GM21447 (cell line): ENCODE data around the gene GRIK1.
"Not testable (repeated sequence)": the region's sequence is repeated elsewhere in the genome, so short reads cannot be mapped to it uniquely, and the experiment has no call there.

ENCODE experiments used
- ATAC-seq: cut with Tn5 transposase; IDR thresholded peaks from one replicate; pipeline ENCODE4 v1.9.1; 2021; ENCODE audit not compliant: unreplicated experiment

GRIK1 gene

DNA sequence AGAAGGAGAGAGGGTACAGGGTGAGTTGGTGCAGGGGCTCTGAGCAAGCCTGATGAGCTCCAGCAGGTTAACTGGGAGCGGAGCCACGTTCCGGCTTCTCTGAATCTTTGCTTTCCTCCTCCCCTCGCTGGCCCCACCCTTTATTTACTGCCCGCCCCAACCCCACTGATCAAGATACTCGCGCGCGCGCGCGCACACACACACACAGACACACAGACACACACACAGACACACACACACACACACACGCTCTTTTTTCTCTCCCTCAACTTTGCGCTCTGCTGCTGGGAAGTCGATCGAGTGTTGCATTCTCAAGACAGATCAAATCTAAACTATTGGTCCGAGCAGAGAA is at the start of gene GRIK1:
Gene GRIK1 (minus strand): TSS at position 73 of the 352 bp plus-strand sequence.
- no peak for ATAC-seq

DNA sequence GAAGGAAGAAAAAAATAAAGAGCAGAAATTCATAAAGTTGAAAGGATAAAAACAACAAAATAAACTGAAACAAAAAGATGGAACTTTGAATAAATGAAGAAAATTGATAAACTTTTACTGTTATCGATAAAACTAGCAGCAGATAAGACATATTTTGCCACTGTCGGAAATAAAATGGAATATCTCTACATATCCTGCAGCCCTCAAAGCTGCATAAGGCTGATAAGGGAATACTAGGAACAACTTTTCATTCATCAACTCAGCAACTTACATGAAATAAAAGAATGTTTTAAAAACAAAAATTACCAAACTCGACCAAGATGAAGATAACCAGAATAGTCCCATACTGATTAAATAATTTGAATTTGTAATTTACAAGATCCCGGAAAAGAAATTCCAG is 48.0 kb upstream of the GRIK1 start:
- ATAC-seq: no peak

DNA sequence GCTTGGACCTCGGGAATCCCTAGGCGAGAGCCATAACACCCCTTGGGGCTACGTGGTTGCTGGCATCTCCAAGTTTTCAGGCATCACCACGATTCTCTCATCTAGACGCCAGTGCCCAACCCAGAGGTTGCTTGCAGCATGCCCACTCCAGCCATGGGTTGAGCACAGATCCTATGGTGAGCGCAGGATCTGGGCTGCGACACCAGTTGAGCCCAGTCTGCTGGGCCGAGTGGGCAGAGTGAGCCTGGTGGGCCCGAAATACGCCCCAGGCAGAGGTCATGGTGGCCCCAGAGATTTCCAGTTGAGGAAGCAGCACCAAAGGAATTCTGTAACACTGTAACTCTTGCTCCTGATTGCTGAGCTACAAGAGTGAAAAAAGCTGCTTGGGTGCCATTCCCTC is 46.1 kb upstream of the GRIK1 start:
- ATAC-seq: no peak

DNA sequence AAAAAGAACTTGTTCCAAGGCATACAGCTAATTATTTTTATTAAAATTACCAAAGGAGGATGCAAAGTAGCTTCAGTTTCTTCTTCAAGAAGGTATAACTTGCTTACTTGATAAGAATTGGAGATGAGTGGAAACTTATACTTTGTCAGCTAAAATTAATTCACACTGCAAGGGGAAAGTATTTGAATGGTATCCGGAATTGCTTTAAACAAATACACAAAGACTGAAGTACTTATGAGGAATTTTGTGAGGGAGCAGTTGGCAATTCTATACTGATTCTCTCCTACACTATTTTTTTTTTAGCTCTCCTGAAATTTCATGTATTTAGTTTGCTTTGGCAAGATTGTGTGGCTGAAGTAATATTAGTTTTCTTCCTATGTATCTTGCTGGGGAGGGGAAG is 39.2 kb upstream of the GRIK1 start:
- no peak for ATAC-seq

DNA sequence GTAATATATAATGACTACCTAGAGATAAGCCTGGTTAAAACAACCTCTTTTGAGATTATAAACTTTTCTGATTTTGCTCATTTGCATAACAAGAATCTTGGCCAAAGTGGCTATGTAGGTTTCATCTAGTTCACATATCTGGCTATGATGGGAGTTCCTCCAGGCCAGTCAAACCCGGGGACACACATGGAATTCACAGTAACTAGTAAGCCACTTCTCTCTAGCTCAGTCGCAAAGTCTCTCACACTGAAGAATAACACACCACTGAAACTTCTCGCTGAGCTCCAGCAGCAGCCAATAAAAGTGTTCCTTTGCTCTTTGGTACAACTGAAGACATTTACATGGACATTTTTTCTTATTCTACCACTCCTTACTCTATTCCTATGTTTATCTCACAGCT is 36.0 kb upstream of the GRIK1 start:
- no peak for ATAC-seq

DNA sequence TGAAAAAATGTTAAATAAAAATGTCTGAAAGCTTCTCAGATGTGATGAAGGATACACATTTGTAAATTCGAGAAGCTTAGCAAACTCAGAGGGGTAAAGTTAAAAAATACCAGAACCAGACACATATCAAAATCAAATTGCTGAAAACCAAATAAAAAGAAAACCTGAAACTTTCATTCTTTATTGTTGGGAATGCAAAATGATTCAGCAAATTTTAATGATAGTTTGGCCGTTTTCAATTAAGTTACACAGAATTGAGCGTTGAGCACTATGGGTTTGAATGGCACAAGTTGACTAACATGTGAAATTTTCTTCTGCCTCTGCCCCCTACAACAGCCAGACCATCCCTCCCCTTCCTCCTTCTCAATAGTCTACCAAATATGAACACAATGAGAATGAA is 33.5 kb upstream of the GRIK1 start:
- no peak for ATAC-seq

DNA sequence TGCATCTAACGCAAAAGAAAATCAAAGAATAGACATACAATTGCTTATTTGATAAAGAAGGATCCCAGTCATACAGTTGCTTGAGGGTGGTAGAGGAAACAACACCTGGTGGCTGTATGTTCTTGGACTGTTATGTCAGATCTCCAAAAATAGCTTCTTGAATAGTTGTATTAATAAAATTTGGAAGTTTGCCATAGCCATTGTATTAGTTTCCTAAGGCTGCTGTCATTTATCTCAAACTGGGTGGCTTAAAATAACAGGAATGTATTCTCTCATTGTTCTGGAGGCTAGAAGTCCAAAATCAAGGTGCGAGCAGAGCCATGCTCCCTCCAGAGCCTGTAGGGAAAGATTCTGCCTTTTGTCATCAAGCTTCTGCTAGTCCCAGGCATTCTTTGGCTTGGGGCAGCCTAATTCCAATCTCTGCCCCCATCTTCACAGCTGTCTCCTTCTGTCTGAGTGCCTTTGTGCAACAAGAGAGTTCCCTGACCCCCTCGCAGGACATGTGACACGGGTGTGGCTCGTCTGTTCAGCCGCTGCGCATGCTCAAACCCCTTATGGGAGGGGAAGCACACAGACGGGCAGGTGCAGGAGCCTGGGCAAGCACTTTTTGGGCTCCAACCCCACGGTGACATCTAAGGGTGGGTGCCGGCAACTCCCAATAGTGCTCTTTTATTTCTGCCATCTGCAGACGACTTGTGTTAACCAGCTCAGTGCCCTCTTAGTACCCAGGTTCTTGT is 21.7 kb upstream of the GRIK1 start:
- no peak for ATAC-seq

DNA sequence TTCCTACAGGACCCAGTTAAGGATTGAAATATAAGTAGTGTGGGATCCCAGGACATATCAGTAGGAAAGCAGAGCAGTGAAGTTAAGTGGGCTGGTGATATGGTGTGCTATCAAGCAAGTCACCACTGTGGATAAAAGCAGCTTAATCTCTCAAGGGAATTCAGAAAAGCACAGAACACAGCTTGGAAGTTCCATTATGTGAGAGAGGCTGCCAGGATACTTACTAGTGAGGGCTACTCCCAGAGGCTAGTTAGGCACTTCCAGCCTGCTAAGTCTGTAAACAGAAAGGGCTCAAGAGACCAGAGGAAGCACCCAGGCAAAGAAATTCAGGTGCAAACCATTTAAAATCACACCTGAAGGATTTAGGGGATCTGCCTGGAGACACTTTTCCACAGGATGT is 18.8 kb upstream of the GRIK1 start:
- no peak for ATAC-seq

DNA sequence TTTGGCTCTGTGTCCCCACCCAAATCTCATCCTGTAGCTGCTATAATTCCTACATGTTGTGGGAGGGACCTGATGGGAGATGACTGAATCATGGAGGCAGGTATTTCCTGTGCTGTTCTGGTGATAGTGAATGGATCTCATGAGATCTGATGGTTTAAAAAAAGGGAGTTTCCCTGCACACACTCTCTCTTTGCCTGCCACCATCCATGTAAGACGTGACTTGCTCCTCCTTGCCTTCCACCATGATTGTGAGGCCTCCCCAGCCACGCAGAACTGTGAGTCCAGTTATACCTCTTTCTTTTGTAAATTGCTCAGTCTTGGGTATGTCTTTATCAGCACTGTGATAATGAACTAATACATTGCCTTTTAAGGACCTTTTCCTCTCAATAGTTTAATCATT is 18.2 kb upstream of the GRIK1 start:
- not testable (repeated sequence) for ATAC-seq

DNA sequence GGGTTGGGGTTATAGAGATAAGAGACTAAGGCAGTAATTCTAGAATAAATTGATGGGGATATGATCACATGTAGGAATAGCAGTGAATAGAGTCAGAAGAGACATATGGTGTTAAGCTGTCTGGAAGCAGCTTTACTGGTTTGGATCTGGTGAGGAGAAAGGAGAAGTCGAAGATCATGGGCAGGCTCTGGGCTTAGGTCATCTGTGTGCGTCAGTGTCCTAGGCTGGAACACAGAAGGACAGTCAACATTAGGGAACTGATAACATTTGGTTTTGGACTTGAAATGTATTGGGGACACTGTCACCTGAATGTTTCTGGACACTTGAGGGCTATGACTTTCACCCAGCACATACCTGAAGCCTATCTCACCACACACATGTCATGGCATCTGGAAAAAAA is 13.9 kb upstream of the GRIK1 start:
- ATAC-seq: no peak

DNA sequence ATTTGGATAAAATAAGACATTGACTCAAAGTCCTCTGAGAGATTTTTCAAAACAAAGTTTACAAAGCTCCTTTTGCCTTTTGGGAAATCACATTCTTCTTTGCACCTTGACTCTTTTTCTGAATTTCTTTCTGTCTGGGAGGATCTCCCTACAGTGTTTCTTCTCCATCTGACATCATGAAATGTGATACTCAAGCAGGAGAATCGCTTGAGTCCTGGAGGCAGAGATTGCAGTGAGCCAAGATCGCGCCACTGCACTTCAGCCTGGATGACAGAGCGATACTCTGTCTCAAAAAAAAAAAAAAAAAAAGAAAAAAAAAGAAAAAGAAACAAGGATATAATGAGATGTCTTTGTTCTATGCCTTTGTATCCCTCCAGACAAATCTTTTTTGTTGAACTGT is 13.3 kb upstream of the GRIK1 start:
- ATAC-seq: no peak

DNA sequence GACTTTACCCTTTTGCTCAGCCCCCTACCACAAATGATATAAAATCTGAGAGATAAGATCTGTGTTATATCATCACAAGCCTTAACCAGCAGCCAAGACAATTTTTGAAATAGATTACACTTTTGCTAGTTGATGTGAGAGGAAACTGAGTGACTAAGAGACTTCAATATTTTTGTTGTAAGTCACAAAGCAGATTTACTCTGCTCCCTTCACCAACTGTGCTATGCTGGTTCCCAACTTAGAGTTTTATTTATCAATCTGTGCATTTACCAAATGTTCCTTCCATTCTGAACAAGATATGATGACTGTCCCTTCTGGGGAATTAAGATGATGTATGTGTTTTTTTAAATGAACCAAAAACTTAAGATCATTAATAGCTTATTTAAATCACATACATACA is 12.1 kb upstream of the GRIK1 start:
- ATAC-seq: no peak

DNA sequence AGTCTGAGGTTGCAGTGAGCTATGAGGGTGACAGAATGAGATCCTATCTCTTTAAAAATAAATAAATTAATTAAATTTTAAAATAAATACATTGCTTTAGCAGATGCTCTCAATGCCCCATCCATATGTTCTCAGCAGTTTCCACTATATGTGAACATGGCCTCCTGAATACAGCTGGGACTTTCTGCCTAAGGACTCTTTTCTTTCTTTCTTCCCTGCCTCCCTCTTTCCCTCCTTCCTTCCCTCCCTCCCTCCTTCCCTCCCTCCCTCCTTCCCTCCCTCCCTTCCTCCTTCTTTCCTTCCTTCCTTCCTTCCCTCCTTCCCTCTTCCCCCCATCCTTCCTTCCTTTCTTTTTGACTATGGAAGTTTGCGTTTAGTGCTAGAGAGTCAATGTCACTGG is 10.2 kb upstream of the GRIK1 start:
- ATAC-seq: no peak

DNA sequence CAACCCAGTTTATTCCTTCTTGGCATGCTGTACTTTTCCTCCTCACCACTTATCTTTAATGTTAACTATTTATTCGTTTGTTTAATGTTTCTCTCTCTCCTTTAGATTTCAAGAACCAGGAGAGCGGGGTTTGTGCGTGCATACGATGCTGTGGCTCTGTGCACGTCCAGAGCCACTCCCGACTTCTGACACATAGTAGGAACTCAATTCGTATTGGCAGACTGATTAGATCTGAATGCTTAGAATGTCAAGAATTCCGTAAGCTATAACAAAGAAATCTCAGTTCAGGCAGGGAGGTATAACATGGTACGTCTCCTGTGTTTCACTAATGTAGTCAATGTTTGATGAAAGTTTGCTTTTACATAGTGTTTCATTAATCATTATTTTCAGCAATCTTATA is 7.3 kb upstream of the GRIK1 start:
- no peak for ATAC-seq

DNA sequence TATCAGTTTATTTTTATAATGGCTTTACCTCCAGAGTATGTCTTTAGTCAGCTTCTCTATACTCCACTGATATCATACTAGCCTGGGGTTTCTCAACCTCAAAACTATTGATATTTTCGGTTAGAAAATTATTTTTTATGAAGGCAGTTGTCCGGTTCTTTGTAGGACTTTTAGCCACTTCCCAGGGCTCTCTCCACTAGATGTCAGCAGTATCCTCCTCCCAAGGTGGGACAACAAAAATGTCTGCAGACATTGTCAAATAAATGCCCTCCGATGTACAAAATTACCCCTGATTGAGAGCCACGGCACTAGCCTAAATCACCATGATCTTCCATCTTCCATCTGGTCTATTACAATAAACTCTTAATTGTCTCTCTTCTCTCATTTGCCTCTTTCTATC is 4.1 kb upstream of the GRIK1 start:
- no peak for ATAC-seq

DNA sequence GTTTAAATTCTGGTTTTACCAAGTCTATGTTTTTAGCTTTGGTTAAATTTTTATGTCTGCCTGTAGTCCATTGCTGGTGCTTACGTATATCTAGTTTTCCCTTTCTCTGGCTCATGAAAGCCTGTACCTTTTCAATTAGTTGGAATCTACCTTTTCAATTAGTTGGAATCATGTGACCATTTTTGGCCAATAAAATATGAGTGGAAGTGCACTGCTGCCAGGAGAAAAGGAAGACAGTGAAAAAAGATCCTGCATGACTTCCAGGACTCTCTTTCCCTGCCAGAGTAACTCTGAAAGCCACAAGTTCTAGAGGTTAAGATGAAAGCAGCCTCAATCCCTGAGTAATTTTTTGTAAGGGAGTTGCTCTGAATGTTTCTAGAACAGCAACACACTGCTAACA is 2.2 kb upstream of the GRIK1 start:
- ATAC-seq: no peak

DNA sequence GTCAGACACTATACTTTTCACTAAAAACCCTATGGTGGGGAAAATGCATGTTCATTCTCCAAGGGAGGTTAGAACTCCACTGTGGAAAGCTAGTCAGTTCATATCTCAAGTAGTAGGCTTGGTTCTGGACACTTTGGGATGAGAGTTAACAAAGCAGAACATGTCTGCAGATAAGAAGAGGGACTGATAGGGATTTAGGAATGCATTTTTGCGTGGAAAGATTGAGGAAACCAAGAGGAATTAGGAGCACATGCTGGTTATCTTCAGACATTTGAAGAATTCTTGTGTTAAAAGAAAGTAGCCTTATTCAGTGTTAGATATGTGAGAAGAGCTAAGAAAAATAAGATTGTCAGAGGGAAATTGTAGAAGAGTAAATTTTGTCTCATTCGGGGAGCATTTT is 1.2 kb upstream of the GRIK1 start:
- ATAC-seq: no peak

DNA sequence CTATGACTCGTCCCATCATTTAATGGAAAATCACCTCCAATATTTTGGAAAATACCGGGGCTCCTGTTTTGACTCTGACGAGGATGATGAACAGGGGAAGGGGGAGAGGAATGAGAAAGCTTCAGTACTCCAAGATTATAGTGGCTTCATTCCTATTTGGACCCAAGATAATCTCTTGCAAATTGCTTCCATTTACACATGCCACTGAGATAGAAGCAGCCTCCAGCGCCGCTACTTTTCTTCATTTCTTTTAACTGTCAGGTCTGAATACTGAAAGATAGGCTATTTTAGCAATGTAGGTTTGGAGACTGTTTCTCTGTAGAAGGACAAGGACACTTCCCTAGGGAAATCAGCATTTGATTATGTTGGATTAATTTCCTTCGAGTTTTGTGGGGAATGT is 565 bp upstream of the GRIK1 start:
- no peak for ATAC-seq

DNA sequence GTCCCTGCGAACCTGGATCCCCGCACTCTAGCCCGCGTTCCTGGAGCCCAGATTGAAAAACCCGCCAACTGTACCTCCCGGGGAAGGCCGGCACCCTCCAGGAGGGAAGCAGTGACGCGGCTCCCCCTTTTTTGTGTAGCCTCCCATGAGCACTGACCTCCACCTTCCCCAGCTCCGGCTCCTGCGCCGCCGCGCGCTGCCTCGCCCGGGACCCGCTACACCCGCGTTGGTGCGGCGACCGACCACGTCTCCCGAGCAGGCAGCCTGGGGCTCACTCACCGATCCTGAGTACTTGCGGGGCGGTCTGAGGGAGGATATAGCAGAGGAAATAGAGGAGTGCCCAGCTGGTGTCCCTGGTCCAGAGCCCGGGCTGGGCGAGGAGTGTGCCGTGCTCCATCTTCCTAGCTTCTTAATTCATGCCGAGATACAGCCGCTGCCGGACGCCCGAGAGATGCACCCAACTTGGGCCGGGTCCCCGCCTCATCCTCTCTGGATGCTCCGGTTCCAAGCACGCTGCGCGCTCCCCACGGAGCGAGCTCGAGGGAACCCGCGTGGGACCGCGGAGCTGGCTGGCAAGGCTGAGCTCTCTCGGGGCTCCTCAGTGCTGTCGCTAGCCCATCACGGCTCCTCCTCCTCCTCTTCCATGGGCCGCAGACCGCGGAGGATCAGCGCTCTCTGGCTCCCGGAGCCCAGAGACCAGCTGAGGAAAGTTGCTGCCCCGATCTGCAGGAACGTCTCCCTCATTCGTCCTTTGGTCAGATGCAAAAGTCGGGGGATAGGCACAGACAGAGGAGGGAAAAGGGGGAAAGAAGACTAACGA is 482 bp downstream of the GRIK1 start:
- no peak for ATAC-seq

DNA sequence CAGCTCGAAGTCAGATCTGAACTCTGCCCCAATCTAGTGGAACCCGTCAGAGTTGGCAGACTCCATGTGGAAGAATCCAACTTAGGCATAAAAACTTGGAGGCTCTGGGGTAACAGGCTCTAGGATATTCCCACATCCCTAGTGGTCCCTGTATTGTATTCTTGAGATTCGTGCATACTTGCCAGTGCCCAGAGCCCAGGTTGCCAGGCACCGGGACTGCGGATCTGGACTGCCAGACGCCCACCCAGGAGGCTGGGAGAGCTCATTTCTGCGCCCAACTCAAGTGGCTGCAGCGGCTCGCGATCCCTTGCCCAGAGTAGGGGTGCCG is 1.1 kb downstream of the GRIK1 start:
- ATAC-seq: no peak

DNA sequence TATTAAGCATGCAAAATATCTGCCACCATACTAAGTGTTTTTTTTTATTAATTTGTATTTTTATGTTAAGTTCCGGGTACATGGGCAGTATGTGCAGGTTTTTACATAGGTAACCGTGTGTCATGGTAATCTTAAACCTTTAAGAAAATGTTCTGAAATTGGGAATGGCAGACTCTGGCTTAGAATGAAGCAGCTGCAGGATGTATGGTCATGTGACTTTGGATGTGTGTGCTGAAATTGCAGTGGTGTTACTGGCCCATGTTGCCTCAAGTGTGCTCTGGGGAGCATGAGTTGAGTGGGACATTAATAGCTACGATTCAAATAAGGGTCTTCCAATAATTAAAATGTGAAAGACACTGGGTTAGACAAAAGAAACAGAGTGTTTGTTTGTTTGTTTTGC is 6.7 kb downstream of the GRIK1 start:
- no peak for ATAC-seq

DNA sequence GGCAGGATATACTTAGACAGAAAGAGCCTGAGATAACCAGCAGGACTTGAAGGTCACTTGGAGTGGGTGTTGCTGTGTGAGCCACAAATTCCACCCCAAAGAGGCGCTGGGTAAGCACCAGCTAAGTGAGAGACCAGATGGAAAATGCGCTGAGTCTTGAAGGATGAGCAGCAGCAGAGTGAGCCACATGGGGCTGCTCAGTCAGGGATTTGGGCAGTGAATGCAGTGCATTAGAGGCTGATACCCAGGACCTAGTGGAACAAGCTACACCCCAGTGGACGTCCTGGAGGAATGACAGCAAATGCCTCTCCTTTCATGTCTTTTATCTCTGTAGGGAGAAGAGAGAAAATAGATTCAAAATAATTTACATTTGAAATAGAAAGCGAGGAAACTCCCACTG is 11.3 kb downstream of the GRIK1 start:
- ATAC-seq: no peak

DNA sequence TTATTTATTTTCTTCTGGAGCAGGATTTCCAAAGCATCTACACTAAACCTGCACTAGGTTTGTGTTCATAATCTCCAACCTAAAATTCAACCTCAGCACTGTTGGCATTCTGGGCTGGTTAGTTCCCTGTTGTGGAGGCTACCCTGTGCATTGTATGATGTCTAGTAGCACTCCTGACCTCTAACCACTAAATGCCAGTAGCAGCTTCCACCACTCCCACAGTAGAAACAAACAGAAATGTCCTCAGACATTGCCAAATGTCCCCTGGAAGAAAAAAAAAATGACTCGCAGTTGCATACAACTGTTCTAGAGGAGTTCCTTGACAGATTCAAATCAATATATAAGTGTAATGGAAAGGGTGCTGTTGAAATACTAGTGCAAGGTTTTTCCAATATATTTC is 18.9 kb downstream of the GRIK1 start:
- ATAC-seq: no peak
